HFF-Myc (cell line): ENCODE data around the gene PTPRN2.

Experiments
- DNase-seq: peaks from one replicate; pipeline ENCODE4 v3.0.0-alpha.2; 2011; ENCODE audit warnings: low read depth; ENCODE audit errors: extremely low read depth
- H3K4me3 ChIP-seq: replicated peaks from 2 replicates; pipeline ENCODE4 v1.5.1; 2011; ENCODE audit warnings: low read depth, mild to moderate bottlenecking, control low read depth, low read length
- TF ChIP-seq, protein P1 (sequence below): IDR thresholded peaks from 2 replicates; pipeline ENCODE4 v1.5.1; 2012; ENCODE audit warnings: mild to moderate bottlenecking, low read depth, low read length, control low read depth; ENCODE audit errors: missing control alignments

PTPRN2 gene

DNA sequence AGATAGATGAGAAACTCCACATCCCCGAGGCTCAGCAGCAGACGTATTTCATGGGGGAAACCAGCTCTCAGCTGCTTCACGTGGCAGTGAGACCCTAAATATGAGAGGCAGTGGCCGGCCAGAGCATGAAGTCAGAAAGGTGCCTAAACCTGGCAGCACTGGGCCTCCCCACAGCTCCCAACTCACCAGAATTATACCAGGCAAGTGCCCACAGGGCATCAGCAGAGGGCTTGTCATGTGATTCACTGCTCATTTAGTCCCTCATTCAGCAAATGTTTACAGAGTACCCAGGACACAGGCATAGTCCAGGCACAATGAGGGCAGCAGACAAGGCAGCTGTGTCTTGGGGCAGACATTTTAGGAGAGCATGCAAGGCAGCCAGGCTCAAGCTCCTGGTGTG lies 212.6 kb downstream of the PTPRN2 start:
- H3K4me3 ChIP-seq, result no peak overlapping the region
- DNase-seq, result no peak
- TF ChIP-seq, protein P1, sequence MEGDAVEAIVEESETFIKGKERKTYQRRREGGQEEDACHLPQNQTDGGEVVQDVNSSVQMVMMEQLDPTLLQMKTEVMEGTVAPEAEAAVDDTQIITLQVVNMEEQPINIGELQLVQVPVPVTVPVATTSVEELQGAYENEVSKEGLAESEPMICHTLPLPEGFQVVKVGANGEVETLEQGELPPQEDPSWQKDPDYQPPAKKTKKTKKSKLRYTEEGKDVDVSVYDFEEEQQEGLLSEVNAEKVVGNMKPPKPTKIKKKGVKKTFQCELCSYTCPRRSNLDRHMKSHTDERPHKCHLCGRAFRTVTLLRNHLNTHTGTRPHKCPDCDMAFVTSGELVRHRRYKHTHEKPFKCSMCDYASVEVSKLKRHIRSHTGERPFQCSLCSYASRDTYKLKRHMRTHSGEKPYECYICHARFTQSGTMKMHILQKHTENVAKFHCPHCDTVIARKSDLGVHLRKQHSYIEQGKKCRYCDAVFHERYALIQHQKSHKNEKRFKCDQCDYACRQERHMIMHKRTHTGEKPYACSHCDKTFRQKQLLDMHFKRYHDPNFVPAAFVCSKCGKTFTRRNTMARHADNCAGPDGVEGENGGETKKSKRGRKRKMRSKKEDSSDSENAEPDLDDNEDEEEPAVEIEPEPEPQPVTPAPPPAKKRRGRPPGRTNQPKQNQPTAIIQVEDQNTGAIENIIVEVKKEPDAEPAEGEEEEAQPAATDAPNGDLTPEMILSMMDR, result no peak

DNA sequence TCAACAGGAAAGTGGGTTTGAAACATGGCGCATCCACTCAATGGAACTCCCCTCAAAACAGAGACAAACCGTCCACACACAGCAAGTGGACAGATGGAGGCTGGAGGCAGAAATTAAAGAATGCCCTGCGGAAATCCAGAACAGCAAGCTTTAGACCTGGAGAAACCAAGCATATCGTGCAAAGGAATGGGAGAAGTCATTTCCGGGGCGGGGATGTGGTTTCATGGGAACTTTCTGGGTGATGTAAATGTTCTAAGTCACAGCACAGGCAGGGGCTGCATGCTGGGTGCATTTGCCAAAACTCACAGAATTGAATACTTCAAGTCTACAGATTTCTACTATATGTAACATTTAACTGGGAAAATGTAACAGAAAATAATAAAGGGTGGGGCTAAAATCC lies 213.0 kb downstream of the PTPRN2 start:
- TF ChIP-seq, protein P1, result no peak
- DNase-seq, result no peak
- no peak overlapping the region for H3K4me3 ChIP-seq

DNA sequence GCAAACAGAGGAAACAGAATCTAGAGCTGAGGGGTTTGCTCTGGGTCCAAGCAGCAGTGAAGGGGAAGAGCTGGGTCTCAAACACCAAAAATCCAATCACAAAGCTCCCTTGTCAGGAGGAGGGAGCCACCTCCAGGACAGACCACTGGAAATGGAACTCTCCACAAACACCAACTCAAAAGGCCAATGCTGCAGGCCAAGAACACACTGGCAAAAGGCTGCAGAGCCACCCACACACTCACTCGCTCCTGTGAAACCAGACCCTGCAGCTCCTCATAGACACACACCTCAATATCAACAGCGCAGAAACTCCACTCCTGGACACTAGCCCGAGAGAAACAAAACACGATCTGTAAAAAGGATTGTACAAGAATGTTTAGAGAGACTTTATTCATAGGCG lies 213.5 kb downstream of the PTPRN2 start:
- H3K4me3 ChIP-seq, result no peak overlapping the region
- TF ChIP-seq, protein P1, result no peak
- no peak for DNase-seq

DNA sequence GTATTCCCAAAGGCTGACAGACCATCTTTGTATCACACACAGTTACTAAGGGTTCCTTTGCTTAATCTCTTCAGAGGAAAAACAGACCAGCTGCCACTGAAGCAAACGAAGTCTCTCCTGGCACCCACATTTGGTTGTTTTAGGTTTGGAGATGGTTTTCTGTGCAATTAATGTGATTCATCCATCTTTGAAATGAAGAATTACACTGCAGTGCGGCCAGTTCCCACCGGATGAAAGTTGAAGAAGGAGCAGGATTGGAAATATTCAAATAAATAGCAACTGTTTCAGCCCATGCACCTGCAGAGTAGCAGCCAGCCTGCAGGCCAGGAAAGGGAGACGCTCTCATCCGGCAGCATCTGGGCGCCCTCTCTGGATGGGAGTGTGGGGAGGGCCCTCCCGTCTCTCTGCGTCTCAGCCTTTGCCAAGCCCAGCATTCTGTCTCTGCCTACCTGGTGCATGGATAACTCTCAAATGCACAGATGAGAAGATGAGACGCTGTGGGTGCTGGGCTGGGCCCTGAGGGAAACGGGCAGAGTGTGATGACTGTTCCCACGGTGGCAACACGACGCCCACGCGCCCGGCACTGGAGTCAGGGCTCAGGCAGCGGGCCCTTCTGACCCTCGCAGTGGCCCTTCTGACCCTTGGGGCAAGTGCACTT lies 214.0 kb downstream of the PTPRN2 start:
- H3K4me3 ChIP-seq, result no peak overlapping the region

DNA sequence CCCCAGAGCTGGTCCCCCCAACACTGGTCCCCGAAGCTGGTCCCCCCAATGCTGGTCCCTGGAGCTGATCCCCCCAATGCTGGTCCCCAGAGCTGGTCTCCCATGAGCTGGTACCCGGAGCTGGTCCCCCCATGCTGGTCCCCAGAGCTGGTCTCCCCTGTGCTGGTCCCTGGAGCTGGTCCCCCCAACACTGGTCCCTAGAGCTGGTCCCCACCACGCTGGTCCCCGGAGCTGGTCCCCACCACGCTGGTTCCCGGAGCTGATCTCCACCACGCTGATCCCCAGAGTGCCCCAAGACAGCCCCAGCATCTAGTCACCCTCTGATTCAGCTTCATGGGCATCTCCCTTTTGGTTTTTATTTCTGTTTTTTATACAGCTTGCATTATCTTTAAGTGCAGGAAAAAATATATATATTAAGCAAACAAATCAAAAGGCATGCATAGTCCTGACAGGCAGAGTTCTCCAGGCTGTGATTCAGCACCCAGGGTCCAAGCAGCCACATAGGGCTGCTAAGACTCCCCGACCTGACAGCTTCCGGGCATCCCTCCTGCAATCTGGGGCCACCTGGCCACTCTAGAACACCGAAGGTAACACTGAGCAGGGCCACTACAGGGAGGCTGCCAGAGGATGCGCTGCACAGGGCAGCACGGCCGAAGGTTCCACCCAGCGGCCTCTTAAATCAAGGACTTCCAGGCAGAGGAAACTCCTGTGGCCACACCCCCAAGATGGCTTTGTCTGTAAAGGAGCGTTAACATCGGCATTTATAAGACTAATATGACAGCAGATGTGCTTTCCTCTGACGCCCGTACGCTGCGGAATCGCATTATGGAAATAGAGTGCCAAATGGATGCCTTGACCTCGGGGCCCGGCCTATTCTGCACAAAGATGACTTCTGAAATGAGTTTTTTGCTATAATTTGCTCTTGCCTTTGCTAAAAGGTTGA lies 215.0 kb downstream of the PTPRN2 start:
- no peak for DNase-seq
- TF ChIP-seq, protein P1, result no peak

More for the DNA sequence above, 214.0 kb downstream of the PTPRN2 start:
- TF ChIP-seq, protein P1, result no peak
- no peak for DNase-seq

DNA sequence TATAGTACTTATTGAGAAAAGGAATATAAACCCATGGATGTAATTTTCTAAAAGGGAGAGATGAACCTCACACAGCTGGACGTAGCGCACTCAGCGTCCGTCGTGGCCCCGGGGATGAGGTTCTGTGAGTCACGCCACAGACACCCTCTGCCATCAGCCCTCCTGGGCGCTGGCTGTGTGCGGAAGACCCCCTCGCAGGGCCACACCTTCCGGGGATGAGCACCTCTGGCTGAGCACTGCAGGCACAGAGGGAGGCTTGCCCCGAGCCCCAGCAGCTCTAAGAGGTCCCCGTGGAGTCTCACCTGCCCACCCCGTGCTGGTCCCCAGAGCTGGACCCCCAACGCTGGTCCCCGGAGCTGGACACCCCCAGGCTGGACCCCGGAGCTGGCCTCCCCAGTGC lies 215.8 kb downstream of the PTPRN2 start:
- H3K4me3 ChIP-seq, result no peak overlapping the region
- no peak for DNase-seq

More for the DNA sequence above, 215.0 kb downstream of the PTPRN2 start:
- no peak overlapping the region for H3K4me3 ChIP-seq

More for the DNA sequence above, 215.8 kb downstream of the PTPRN2 start:
- TF ChIP-seq, protein P1, result no peak
